Esophagus squamous epithelium (tissue), 4 donors: ENCODE results near the gene HMGXB4.

Experiments
- POLR2A ChIP-seq, 4 donors: fragments of 450-650 bp; IDR thresholded peaks; one replicate each; pipeline ENCODE4 v1.6.1; 2017; ENCODE audit warnings: antibody characterized with exemption in 4 of 4, mild to moderate bottlenecking in 4 of 4, moderate library complexity in 3 of 4
- TF ChIP-seq, protein P1 (sequence below), 6 experiments: fragments of 450-650 bp in 4 of 6; fragments of 200-600 bp in 2 of 6; sonication (generic) in 2 of 6; IDR thresholded peaks; one replicate each; pipeline ENCODE4 v1.5.1; 2016 to 2019; ENCODE audit warnings: antibody characterized with exemption in 6 of 6, mild to moderate bottlenecking in 4 of 6, moderate library complexity in 4 of 6

DNA sequence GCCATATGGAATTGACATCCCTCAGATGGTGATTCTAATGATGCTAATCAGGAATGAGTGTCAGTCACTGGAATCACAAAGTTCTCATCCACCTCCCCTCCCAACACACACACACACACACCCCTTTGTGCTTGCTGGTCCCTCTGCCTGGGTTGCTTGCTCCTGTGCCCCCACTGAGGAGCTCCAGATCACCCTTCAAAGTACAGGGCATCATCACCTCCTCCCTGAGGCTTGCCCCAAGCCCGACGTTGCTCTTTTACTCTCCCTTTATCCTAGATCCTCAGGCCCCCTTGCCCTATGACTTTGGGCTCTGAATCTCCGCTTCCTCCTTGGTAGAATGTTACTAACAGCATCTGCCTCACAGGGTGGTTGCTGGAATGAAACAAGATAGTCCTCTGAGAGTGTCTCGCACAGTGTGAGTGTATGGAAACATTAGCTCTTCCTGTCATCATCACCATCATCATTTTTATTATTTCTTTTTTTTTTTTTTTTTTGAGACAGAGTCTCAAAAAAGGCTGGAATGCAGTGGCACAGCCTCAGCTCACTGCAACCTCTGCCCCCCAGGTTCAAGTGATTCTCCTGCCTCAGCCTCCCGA, 45.8 kb downstream of the HMGXB4 start:
- TF ChIP-seq, protein P1, sequence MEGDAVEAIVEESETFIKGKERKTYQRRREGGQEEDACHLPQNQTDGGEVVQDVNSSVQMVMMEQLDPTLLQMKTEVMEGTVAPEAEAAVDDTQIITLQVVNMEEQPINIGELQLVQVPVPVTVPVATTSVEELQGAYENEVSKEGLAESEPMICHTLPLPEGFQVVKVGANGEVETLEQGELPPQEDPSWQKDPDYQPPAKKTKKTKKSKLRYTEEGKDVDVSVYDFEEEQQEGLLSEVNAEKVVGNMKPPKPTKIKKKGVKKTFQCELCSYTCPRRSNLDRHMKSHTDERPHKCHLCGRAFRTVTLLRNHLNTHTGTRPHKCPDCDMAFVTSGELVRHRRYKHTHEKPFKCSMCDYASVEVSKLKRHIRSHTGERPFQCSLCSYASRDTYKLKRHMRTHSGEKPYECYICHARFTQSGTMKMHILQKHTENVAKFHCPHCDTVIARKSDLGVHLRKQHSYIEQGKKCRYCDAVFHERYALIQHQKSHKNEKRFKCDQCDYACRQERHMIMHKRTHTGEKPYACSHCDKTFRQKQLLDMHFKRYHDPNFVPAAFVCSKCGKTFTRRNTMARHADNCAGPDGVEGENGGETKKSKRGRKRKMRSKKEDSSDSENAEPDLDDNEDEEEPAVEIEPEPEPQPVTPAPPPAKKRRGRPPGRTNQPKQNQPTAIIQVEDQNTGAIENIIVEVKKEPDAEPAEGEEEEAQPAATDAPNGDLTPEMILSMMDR (IDR thresholded peaks at IDR 0.05) = no peak
- TF ChIP-seq POLR2A (IDR thresholded peaks at IDR 0.05) = no peak
